K562 (cell line): ENCODE measurements around the gene SARS1. TPM values are rescaled to one million over a fixed set of nuclear protein-coding genes. Genes with fewer than 3 reads are reported as not detected.

ENCODE experiments used
- DACH1 ChIP-seq: fragments of 450-650 bp; IDR thresholded peaks from 2 replicates; pipeline ENCODE4 v1.6.1; 2018; ENCODE audit not compliant: partially characterized antibody
- EP400 ChIP-seq: fragments of 450-650 bp; IDR thresholded peaks from 2 replicates; pipeline ENCODE4 v1.6.1; 2017; ENCODE audit warnings: antibody characterized with exemption, mild to moderate bottlenecking, moderate library complexity
- FOXA3 ChIP-seq, 2 experiments: fragments of 450-650 bp in 1 of 2; sonication (generic) in 1 of 2; formaldehyde crosslinking; IDR thresholded peaks in 1 of 2; conservative IDR thresholded peaks in 1 of 2; 2 replicates each; pipeline versions ENCODE4 v1.4.0 to v1.8.0; 2020 to 2022; ENCODE audit warnings: mild to moderate bottlenecking in 2 of 2, missing genetic modification reagents in 1 of 2
- HBP1 ChIP-seq: fragments of 450-650 bp; formaldehyde crosslinking; IDR thresholded peaks from 2 replicates; pipeline ENCODE4 v1.4.0; 2022; ENCODE audit warnings: missing genetic modification characterization
- HINFP ChIP-seq: fragments of 450-650 bp; conservative IDR thresholded peaks from 2 replicates; pipeline ENCODE4 v1.6.1; 2016; ENCODE audit warnings: missing genetic modification characterization, low read depth, mild to moderate bottlenecking, control low read depth, missing compliant biosample characterization
- IRF1 ChIP-seq: sonication (generic); formaldehyde crosslinking; IDR thresholded peaks from 2 replicates; pipeline ENCODE4 v1.8.0; 2022; ENCODE audit warnings: missing genetic modification reagents, mild to moderate bottlenecking, borderline replicate concordance
- MCM3 ChIP-seq: fragments of 450-650 bp; IDR thresholded peaks from 2 replicates; pipeline ENCODE4 v1.6.1; 2016
- POLR2AphosphoS5 ChIP-seq: IDR thresholded peaks from 2 replicates; pipeline ENCODE4 v1.6.1; 2011; ENCODE audit warnings: mild to moderate bottlenecking, low read depth, low read length, moderate library complexity; ENCODE audit not compliant: control insufficient read depth, insufficient read depth
- RERE ChIP-seq: sonication (generic); formaldehyde crosslinking; IDR thresholded peaks from 2 replicates; pipeline ENCODE4 v1.8.0; 2023; ENCODE audit warnings: missing genetic modification reagents, mild to moderate bottlenecking, borderline replicate concordance
- TAF15 ChIP-seq: fragments of 200-400 bp; formaldehyde crosslinking; IDR thresholded peaks from 2 replicates; pipeline ENCODE4 v1.6.1; 2017; ENCODE audit warnings: mild to moderate bottlenecking, low read depth, low read length, moderate library complexity
- TBL1XR1 ChIP-seq, 2 experiments: IDR thresholded peaks; 2 replicates each; pipeline ENCODE4 v1.6.1; 2012; ENCODE audit warnings: improper control_type of control experiment in 2 of 2, low read length in 2 of 2, mild to moderate bottlenecking in 1 of 2
- U2AF1 ChIP-seq: fragments of 200-400 bp; formaldehyde crosslinking; optimal IDR thresholded peaks from 2 replicates; pipeline ENCODE3; 2017; ENCODE audit warnings: mild to moderate bottlenecking, low read depth, low read length, moderate library complexity
- ZFPM2 ChIP-seq: fragments of 250-450 bp; sonication (Bioruptor Pico); IDR thresholded peaks from 2 replicates; pipeline ENCODE4 v1.5.1; 2022; ENCODE audit warnings: mild to moderate bottlenecking
- ZNF212 ChIP-seq: fragments of 450-650 bp; formaldehyde crosslinking; IDR thresholded peaks from 2 replicates; pipeline ENCODE4 v1.4.0; 2020; ENCODE audit warnings: mild to moderate bottlenecking
- ZNF280A ChIP-seq: fragments of 450-650 bp; IDR thresholded peaks from 2 replicates; pipeline ENCODE4 v1.6.1; 2018; ENCODE audit warnings: mild to moderate bottlenecking, low read depth; ENCODE audit not compliant: partially characterized antibody
- polyA plus RNA-seq, 8 experiments: library from polyadenylated mRNA; depleted of rRNA in 4 of 8; stranded (reverse) in 5 of 8; unstranded in 3 of 8; fragments of >200 nt; fragmentation: Nextera tagmentation in 2 of 8; fragmentation: Illumina TruSeq in 1 of 8; extraction: Ambion mirVana in 2 of 8; extraction: Trizol in 1 of 8; gene quantifications; 2 replicates each; pipeline versions ENCODE4 v1.2.1 to v1.2.3, GENCODE V29; 2011 to 2014; ENCODE audit warnings: inconsistent platforms in 1 of 8, missing spikeins in 1 of 8
- total RNA-seq, 7 experiments: library from RNA; depleted of rRNA in 6 of 7; stranded (reverse); fragments of >200 nt in 6 of 7; fragmentation: Illumina TruSeq in 2 of 7; extraction: Trizol in 2 of 7; gene quantifications; 2 replicates each; pipeline versions ENCODE4 v1.2.1 to v1.2.3, GENCODE V29; 2011 to 2021; ENCODE audit warnings: low replicate concordance in 1 of 7

The SARS1 gene
- total and polyA plus RNA-seq, 9 of the 15 experiments (the other 6 are each of a cell fraction or from before 2014, with no cell fraction given), result 221 to 623 (median 254) TPM

GRCh38 chr1:109253803-109254620, 40.3 kb downstream of the SARS1 start (continued):
- TF ChIP-seq IRF1 (no peak), RERE (CRISPR knock-in tag) (no peak), TAF15 (no peak), DACH1 (peak; percentile 62), ZNF212 (CRISPR knock-in tag) (no peak), ZNF280A (no peak), ZFPM2 (CRISPR knock-in tag) (no peak), U2AF1 (no peak), HINFP (tag) (no peak), POLR2AphosphoS5 (0 out of 2 replicates have a peak, but pooled peaks have one; percentile 22), MCM3 (no peak), FOXA3 (CRISPR knock-in tag; conservative IDR thresholded peaks at IDR 0.05 in 1 of 2, IDR thresholded peaks at IDR 0.05 in 1 of 2) (peak in 1 of 2 experiments; percentile 48; a peak in 1 of 4 replicates), HBP1 (no peak), EP400 (no peak), TBL1XR1 (IDR thresholded peaks at IDR 0.05; ENCODE audit: low read length in 2 of 2) (no peak)
